Activated CD4-positive, alpha-beta T cell treated with anti-CD3 and anti-CD28 coated beads, Interleukin-2, amount 10 ng/mL, durations not matched to agents 7 days and 5 days (primary cell): ENCODE data around the gene CAST. TPM values are rescaled to one million over a fixed set of nuclear protein-coding genes. Genes with fewer than 3 reads are reported as not detected.

Experiments
- CTCF ChIA-PET: fragments of 350-600 bp; sonication (Branson Sonifier 250); formaldehyde crosslinking; loops from one replicate; lab custom pipeline; 2021; ENCODE audit warnings: antibody characterized with exemption; lab: Charles Lee
- POLR2A ChIA-PET: fragments of 350-600 bp; sonication (Branson Sonifier 250); formaldehyde crosslinking; loops from one replicate; lab custom pipeline; 2021; ENCODE audit warnings: antibody characterized with exemption; lab: Charles Lee
- DNase-seq: peaks from one replicate; pipeline ENCODE4 v3.0.0-alpha.2; 2020
- H3K27ac Mint-ChIP-seq: one replicate; pipeline ENCODE4 v1.8.0; 2021; ENCODE audit warnings: mild to moderate bottlenecking, moderate library complexity, mixed read lengths
- H3K27me3 Mint-ChIP-seq: one replicate; pipeline ENCODE4 v1.8.0; 2021; ENCODE audit warnings: mixed read lengths
- H3K36me3 Mint-ChIP-seq: one replicate; pipeline ENCODE4 v1.8.0; 2021; ENCODE audit warnings: low read depth, mixed read lengths
- H3K4me1 Mint-ChIP-seq: one replicate; pipeline ENCODE4 v1.8.0; 2021; ENCODE audit warnings: mixed read lengths
- H3K4me3 Mint-ChIP-seq: one replicate; pipeline ENCODE4 v1.8.0; 2021; ENCODE audit warnings: mild to moderate bottlenecking, moderate library complexity, mixed read lengths
- H3K9me3 Mint-ChIP-seq: one replicate; pipeline ENCODE4 v1.8.0; 2021; ENCODE audit warnings: mixed read lengths
- total RNA-seq, 2 experiments: library from RNA; stranded (reverse); gene quantifications; one replicate each; pipeline ENCODE4 v1.2.3, GENCODE V29; 2021

CAST gene
- total RNA-seq, 2 experiments from 2014 or later, result 178 to 218 TPM

DNA sequence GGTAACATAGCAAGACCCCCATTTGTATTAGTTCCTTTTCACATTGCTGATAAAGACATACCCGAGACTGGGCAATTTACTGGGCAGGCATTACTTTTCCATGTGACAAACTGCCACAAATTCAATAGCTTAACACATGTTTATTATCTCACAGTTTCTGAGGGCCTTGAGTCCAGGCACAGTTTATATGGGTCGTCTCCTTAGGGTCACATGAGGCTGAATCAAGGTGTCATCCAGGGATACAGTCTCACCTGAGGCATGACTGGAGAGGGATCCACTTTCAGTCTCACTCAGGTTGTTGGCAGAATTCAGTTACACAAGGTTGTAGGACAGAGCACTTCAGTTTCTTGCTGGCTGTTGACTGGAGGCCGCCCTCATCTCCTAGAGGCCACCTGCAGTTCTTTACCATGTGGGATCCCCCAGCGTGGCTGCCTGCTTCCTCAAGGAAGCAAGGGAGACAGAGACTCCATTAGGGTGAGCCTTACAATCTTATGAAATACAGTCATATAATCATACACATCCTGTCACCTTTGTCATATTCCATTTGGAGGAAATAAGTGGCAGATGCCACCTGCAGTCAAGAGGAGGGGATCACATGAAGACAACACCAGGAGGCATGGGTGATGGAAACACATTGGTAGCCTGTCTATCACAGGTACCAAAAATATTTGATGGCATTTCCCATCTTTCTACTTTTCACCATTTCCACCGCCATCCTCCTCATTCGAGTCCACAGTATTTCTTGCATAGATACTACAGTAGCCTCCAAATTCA, 160.7 kb downstream of the CAST start:
- CTCF ChIA-PET, result interaction anchor here (0.5 kb wide), 1 partner anchor 11 kb away, joined by 7 read pairs; no protein-coding TSS in a partner anchor
- no peak overlapping the region for H3K27ac Mint-ChIP-seq

DNA sequence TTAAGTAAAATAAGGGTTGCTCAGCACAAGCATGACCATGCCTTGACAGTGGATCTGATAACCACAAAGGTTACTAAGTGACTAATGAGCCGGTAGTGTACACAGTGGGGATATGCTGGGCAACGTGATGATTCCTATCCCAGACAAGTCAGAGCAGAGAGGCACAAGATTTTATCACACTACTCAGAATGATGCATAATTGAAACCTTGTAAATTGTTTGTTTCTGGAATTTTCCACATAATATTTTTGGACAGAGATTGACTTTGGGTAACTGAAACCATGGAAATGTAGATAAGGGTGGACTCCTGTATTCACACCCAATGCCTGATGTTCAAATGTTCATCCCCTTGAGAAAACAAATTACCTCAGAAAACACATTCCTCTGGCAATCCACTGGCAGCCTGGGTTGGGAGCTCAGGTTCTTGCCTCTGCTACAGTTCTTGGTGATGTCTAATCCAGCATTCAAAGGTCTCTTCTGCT, 161.8 kb downstream of the CAST start:
- Mint-ChIP-seq H3K4me1 (peaks cover 28% of the 10 kb centered on the region), H3K4me3 (no peak overlapping the region), H3K27ac (no peak overlapping the region), H3K27me3 (peaks cover 13% of the 10 kb centered on the region), H3K36me3 (no peaks in the 10 kb centered on the region), H3K9me3 (no peaks in the 10 kb centered on the region)
- ChIA-PET CTCF (no interaction called here), POLR2A (no interaction called here)
- DNase-seq, result no peak

More for the DNA sequence above, 160.7 kb downstream of the CAST start:
- POLR2A ChIA-PET, result no interaction called here
- DNase-seq, result no peak
- no peaks in the 10 kb centered on the region for H3K9me3 Mint-ChIP-seq
- H3K4me3 Mint-ChIP-seq, result no peak overlapping the region
- H3K36me3 Mint-ChIP-seq, result no peaks in the 10 kb centered on the region
- peaks cover 35% of the 10 kb centered on the region for H3K4me1 Mint-ChIP-seq
- H3K27me3 Mint-ChIP-seq, result peaks cover 13% of the 10 kb centered on the region

Other genes with a start within 250 kb of the CAST start
- not detected for gene PCSK1, start 229.1 kb upstream of the CAST start, total RNA-seq
- gene ERAP1, start 145.6 kb downstream of the CAST start, total RNA-seq, result 100 to 1,000 TPM; 117 to 161 TPM
- gene ERAP2, start 214.1 kb downstream of the CAST start, total RNA-seq, result 100 to 1,000 TPM; 122 to 138 TPM